Thyroid gland (tissue), 4 donors: ENCODE measurements around the gene GPLD1.

Source experiments
- POLR2A ChIP-seq, 2 donors: fragments of 450-650 bp; IDR thresholded peaks; one replicate each; pipeline ENCODE4 v1.6.1; 2017; ENCODE audit warnings: antibody characterized with exemption in 2 of 2, mild to moderate bottlenecking in 2 of 2, moderate library complexity in 1 of 2
- TF ChIP-seq, protein P1 (sequence below), 6 experiments: fragments of 200-600 bp in 3 of 6; fragments of 450-650 bp in 3 of 6; sonication (generic) in 3 of 6; IDR thresholded peaks; one replicate each; pipeline ENCODE4 v1.5.1; 2016 to 2019; ENCODE audit warnings: antibody characterized with exemption in 6 of 6, mild to moderate bottlenecking in 2 of 6, inconsistent platforms in 1 of 6, moderate library complexity in 1 of 6

DNA sequence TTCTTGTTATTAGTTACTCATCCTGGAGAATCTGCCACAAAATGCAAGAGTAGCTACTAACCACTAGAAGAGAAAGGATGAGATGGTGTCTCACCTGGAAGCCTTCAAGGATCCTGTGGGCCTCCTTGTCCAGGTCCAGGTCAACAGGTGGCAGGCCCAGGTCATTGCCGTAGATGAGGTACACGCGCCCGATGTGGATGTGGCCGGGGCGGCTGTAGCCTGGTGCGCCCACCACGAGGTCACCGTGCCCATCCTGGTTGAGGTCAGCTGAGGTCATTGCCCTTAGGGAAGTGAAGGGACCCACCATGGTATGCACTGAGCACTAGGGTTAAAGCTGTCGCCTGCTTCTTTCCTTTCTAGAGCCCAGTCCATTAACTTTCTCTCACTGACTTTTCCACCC lies 35.5 kb downstream of the GPLD1 start:
- TF ChIP-seq, protein P1, sequence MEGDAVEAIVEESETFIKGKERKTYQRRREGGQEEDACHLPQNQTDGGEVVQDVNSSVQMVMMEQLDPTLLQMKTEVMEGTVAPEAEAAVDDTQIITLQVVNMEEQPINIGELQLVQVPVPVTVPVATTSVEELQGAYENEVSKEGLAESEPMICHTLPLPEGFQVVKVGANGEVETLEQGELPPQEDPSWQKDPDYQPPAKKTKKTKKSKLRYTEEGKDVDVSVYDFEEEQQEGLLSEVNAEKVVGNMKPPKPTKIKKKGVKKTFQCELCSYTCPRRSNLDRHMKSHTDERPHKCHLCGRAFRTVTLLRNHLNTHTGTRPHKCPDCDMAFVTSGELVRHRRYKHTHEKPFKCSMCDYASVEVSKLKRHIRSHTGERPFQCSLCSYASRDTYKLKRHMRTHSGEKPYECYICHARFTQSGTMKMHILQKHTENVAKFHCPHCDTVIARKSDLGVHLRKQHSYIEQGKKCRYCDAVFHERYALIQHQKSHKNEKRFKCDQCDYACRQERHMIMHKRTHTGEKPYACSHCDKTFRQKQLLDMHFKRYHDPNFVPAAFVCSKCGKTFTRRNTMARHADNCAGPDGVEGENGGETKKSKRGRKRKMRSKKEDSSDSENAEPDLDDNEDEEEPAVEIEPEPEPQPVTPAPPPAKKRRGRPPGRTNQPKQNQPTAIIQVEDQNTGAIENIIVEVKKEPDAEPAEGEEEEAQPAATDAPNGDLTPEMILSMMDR (IDR thresholded peaks at IDR 0.05): no peak
- no peak for TF ChIP-seq POLR2A (IDR thresholded peaks at IDR 0.05)
